ENCODE results near the gene BEND3.
"Not testable (repeated sequence)": the region's sequence is repeated elsewhere in the genome, so short reads cannot be mapped to it uniquely, and the experiment has no call there.

Gene BEND3

GRCh38 chr6:107021446-107022185 lies 93.7 kb downstream of the BEND3 start:
- DNase-seq: no peak

GRCh38 chr6:107020239-107020638 lies 95.1 kb downstream of the BEND3 start:
- DNase-seq: no peak

- not testable (repeated sequence) for DNase-seq
Measured at GRCh38 chr6:107019628-107020027, 95.7 kb downstream of the BEND3 start.

GRCh38 chr6:107019047-107019446 lies 96.3 kb downstream of the BEND3 start:
- DNase-seq: no peak
